IMR-90 (cell line): ENCODE results near the gene ZNF550. TPM values are rescaled to one million over a fixed set of nuclear protein-coding genes. Genes with fewer than 3 reads are reported as not detected.

ENCODE experiments used
- ATAC-seq: fragments of 200-7000 bp; cut with Tn5 transposase; 2 replicates; pipeline ENCODE4 v1.9.1; 2020; ENCODE audit warnings: low read depth, mild to moderate bottlenecking, moderate library complexity
- BruUV-seq: library from RNA; stranded (reverse); fragments of 400-500 nt; replicated peaks from 2 replicates; lab custom pipeline; 2021; lab: Mats Ljungman, UMichigan
- CTCF ChIA-PET: fragments of 300-600 bp; formaldehyde crosslinking; extraction: SDS; loops from one replicate; lab custom pipeline; 2021; ENCODE audit warnings: antibody characterized with exemption; lab: Yijun Ruan, JAX
- POLR2A ChIA-PET: fragments of 300-600 bp; sonication (Branson Sonifier 250); formaldehyde crosslinking; loops from one replicate; lab custom pipeline; 2022; ENCODE audit warnings: antibody characterized with exemption; ENCODE audit not compliant: unreplicated experiment; lab: Charles Lee
- DNase-seq: peaks from one replicate; pipeline ENCODE4 v3.0.0; 2013
- H2AFZ ChIP-seq: replicated peaks from 2 replicates; pipeline ENCODE3; 2013; ENCODE audit warnings: low read length, mild to moderate bottlenecking; ENCODE audit not compliant: poor library complexity
- H2AK5ac ChIP-seq: 2 replicates; pipeline ENCODE4 v1.6.1; 2013; ENCODE audit warnings: low read depth, low read length, inconsistent platforms
- H2AK9ac ChIP-seq: replicated peaks from 2 replicates; pipeline ENCODE3; 2013; ENCODE audit warnings: mild to moderate bottlenecking, low read depth, low read length, moderate library complexity; ENCODE audit not compliant: poor library complexity
- H2BK120ac ChIP-seq: 2 replicates; pipeline ENCODE4 v1.6.1; 2013; ENCODE audit warnings: low read depth, low read length, inconsistent platforms
- H2BK15ac ChIP-seq: 3 replicates; pipeline ENCODE4 v1.6.1; 2013; ENCODE audit warnings: low read depth, low read length, inconsistent platforms
- H2BK20ac ChIP-seq: 2 replicates; pipeline ENCODE4 v1.6.1; 2013; ENCODE audit warnings: low read depth, mild to moderate bottlenecking, inconsistent platforms, low read length, moderate library complexity
- H2BK5ac ChIP-seq: 2 replicates; pipeline ENCODE4 v1.6.1; 2013; ENCODE audit warnings: mild to moderate bottlenecking, low read depth, low read length, inconsistent platforms; ENCODE audit not compliant: poor library complexity, severe bottlenecking
- H3K14ac ChIP-seq: replicated peaks from 2 replicates; pipeline ENCODE4 v1.6.1; 2013; ENCODE audit warnings: low read depth, low read length, inconsistent platforms
- H3K18ac ChIP-seq: 2 replicates; pipeline ENCODE4 v1.6.1; 2013; ENCODE audit warnings: low read depth, low read length, control low read depth
- H3K23ac ChIP-seq: 2 replicates; pipeline ENCODE4 v1.6.1; 2013; ENCODE audit warnings: low read depth, low read length, inconsistent platforms
- H3K27ac ChIP-seq: 2 replicates; pipeline ENCODE4 v1.5.1; 2013; ENCODE audit warnings: mild to moderate bottlenecking, control low read depth, low read length; ENCODE audit not compliant: insufficient read depth
- H3K27me3 ChIP-seq: 2 replicates; pipeline ENCODE4 v1.6.1; 2013; ENCODE audit warnings: low read length; ENCODE audit not compliant: control insufficient read depth, insufficient read depth
- H3K36me3 ChIP-seq: 2 replicates; pipeline ENCODE4 v1.6.1; 2013; ENCODE audit warnings: low read length, mixed read lengths; ENCODE audit not compliant: control insufficient read depth, insufficient read depth
- H3K4ac ChIP-seq: 2 replicates; pipeline ENCODE4 v1.6.1; 2013; ENCODE audit warnings: low read depth, low read length, inconsistent platforms
- H3K4me1 ChIP-seq: 2 replicates; pipeline ENCODE4 v1.6.1; 2013; ENCODE audit warnings: low read length, mixed read lengths; ENCODE audit not compliant: control insufficient read depth, insufficient read depth
- H3K4me2 ChIP-seq: 2 replicates; pipeline ENCODE4 v1.6.1; 2013; ENCODE audit warnings: low read depth, mild to moderate bottlenecking, control low read depth, low read length, moderate library complexity
- H3K4me3 ChIP-seq: 2 replicates; pipeline ENCODE4 v1.5.1; 2013; ENCODE audit warnings: low read depth, mild to moderate bottlenecking, control low read depth, low read length, moderate library complexity; ENCODE audit not compliant: insufficient read depth
- H3K56ac ChIP-seq: 2 replicates; pipeline ENCODE4 v1.6.1; 2013; ENCODE audit warnings: low read length, inconsistent platforms; ENCODE audit not compliant: insufficient read depth; ENCODE audit errors: extremely low read depth
- H3K79me1 ChIP-seq, 2 experiments: 2 replicates each; pipeline ENCODE4 v1.6.1; 2013; ENCODE audit warnings: low read length in 2 of 2, inconsistent platforms in 1 of 2, low read depth in 1 of 2
- H3K9ac ChIP-seq: 2 replicates; pipeline ENCODE4 v1.6.1; 2013; ENCODE audit warnings: low read depth, low read length, control low read depth
- H3K9me1 ChIP-seq: 2 replicates; pipeline ENCODE4 v1.6.1; 2013; ENCODE audit warnings: low read length, inconsistent platforms; ENCODE audit not compliant: insufficient read depth
- H3K9me3 ChIP-seq: 2 replicates; pipeline ENCODE4 v1.6.1; 2013; ENCODE audit warnings: low read length; ENCODE audit not compliant: control insufficient read depth, insufficient read depth
- H4K20me1 ChIP-seq: 2 replicates; pipeline ENCODE4 v1.6.1; 2013; ENCODE audit warnings: low read length, inconsistent platforms; ENCODE audit not compliant: insufficient read depth
- H4K5ac ChIP-seq: 2 replicates; pipeline ENCODE4 v1.6.1; 2013; ENCODE audit warnings: mild to moderate bottlenecking, low read depth, low read length, control low read depth
- H4K8ac ChIP-seq, 2 experiments: 2 replicates each; pipeline ENCODE4 v1.6.1; 2013; ENCODE audit warnings: low read depth in 2 of 2, low read length in 2 of 2, control low read depth in 1 of 2, inconsistent platforms in 1 of 2
- H4K91ac ChIP-seq: 2 replicates; pipeline ENCODE4 v1.6.1; 2013; ENCODE audit warnings: low read depth, low read length, inconsistent platforms; ENCODE audit not compliant: insufficient read depth
- FOS ChIP-seq: fragments of 150-350 bp; IDR thresholded peaks from 2 replicates; pipeline ENCODE4 v1.6.1; 2016; ENCODE audit warnings: low read depth, low read length
- POLR2A ChIP-seq: IDR thresholded peaks from 2 replicates; pipeline ENCODE4 v1.6.1; 2012; ENCODE audit warnings: mild to moderate bottlenecking, low read depth, low read length
- SMC3 ChIP-seq: fragments of 150-350 bp; IDR thresholded peaks from 2 replicates; pipeline ENCODE4 v1.6.1; 2016; ENCODE audit warnings: low read depth, mild to moderate bottlenecking, antibody characterized with exemption, low read length, moderate library complexity
- WGBS, 2 experiments: methylation state at CpG; one replicate each; pipeline versions ENCODE4 v1.1.5 to v1.1.7; 2013; ENCODE audit warnings: missing lambda C conversion rate in 2 of 2; ENCODE audit not compliant: insufficient read length in 1 of 2; ENCODE audit errors: extremely low coverage in 2 of 2; 5-methylcytosine and 5-hydroxymethylcytosine counted together
- dilution Hi-C: fragments of 300-500 bp; cut with HindIII; formaldehyde crosslinking; loops from one replicate; pipeline ENCODE4 v1.14.3; 2018; ENCODE audit warnings: low sequenced_read_pairs; ENCODE audit not compliant: unreplicated experiment
- in situ Hi-C: fragments of 300-500 bp; cut with MboI; formaldehyde crosslinking; loops from 3 replicates; pipeline ENCODE4 v1.14.3; 2019; ENCODE audit warnings: low sequenced_read_pairs, inconsistent platforms, mixed read lengths
- intact Hi-C: fragments of 100-400 bp; cut with micrococcal nuclease; formaldehyde crosslinking; loops from 2 replicates; pipeline ENCODE4 v1.10.0; 2022
- polyA plus RNA-seq, 3 experiments: library from polyadenylated mRNA; depleted of rRNA; stranded (reverse); fragments of >200 nt; gene quantifications; 2 replicates each; pipeline ENCODE4 v1.2.3, GENCODE V29; 2012; ENCODE audit warnings: low replicate concordance in 1 of 3
- total RNA-seq: library from RNA; depleted of rRNA; stranded (reverse); fragments of >200 nt; gene quantifications from 2 replicates; pipeline ENCODE4 v1.2.3, GENCODE V29; 2012

Gene ZNF550
- total and polyA plus RNA-seq, 2 of the 4 experiments (the other 2 are of a cell fraction): 5.7 to 12.5 TPM

GRCh38 chr19:57560049-57560491 lies 407 bp upstream of the ZNF550 start:
- Histone ChIP-seq H3K56ac (no peak overlapping the region), H2AK9ac (peak overlapping the region; percentile 90), H2BK20ac (no peak overlapping the region), H3K27me3 (no peaks in the 10 kb centered on the region), H3K27ac (peak overlapping the region; percentile 74), H3K79me1 (peaks cover 9 to 29% of the 10 kb centered on the region in 2 experiments; a peak in 3 of 4 replicates), H2BK5ac (peak overlapping the region; percentile 88), H3K18ac (peak overlapping the region; percentile 71), H3K4me2 (peak overlapping the region; percentile 90), H3K4me3 (peak overlapping the region; percentile 95), H4K8ac (peak overlapping the region; percentile 50 to 88), H3K14ac (peak overlapping the region; percentile 66), H2AFZ (peak overlapping the region; percentile 97), H3K9me3 (peaks cover 16% of the 10 kb centered on the region), H3K4ac (peak overlapping the region; percentile 48), H2AK5ac (no peak overlapping the region; the same call in 1 of the 2 replicates), H4K5ac (peak overlapping the region; percentile 87), H3K9me1 (no peaks in the 10 kb centered on the region), H4K20me1 (no peaks in the 10 kb centered on the region), H3K36me3 (peaks cover 10% of the 10 kb centered on the region), H2BK15ac (peak overlapping the region; percentile 16; the same call in 1 of the 3 replicates), H3K9ac (peak overlapping the region; percentile 47), H2BK120ac (peak overlapping the region; percentile 32; the same call in 1 of the 2 replicates), H3K4me1 (peaks cover 2% of the 10 kb centered on the region), H3K23ac (peak overlapping the region; percentile 9; the same call in 1 of the 2 replicates), H4K91ac (peak overlapping the region; percentile 58; the same call in 1 of the 2 replicates)
- DNase-seq (peak; percentile 76), ATAC-seq (peak; percentile 47)
- intact Hi-C loops: no loop called here
- dilution Hi-C loops: no loop called here
- in situ Hi-C loops: no loop called here
- ChIA-PET CTCF (no interaction called here), POLR2A (no interaction called here)
- WGBS, 2 experiments: 32% methylated on average over 14 of the region's 23 CpGs; no CpG with 5 or more reads in 1 of the 2 experiments
- TF ChIP-seq POLR2A: peak; percentile 73; the same call in 1 of the 2 replicates
- TF ChIP-seq FOS: no peak
- TF ChIP-seq SMC3: no peak
- BruUV-seq: no TSS peak
